Gastrocnemius medialis (tissue), 4 donors: ENCODE results near the gene RANBP10. TPM values are rescaled to one million over a fixed set of nuclear protein-coding genes. Genes with fewer than 3 reads are reported as not detected.

Source experiments
- ATAC-seq, 2 donors: fragments of 150-250 bp; one replicate each; pipeline ENCODE4 v1.9.1; 2016
- DNase-seq, 2 donors: peaks; one replicate each; pipeline ENCODE4 v3.0.0-alpha.2; 2019
- H3K27ac ChIP-seq, 4 donors: fragments of 200-600 bp; sonication (generic); 1 replicate in 1 of 4; 2 replicates in 3 of 4; pipeline ENCODE4 v1.5.1; 2016 to 2018; ENCODE audit warnings: mild to moderate bottlenecking in 2 of 4, moderate library complexity in 1 of 4
- H3K27me3 ChIP-seq, 3 donors: fragments of 200-600 bp; sonication (generic) in 2 of 3; 1 replicate in 1 of 3; 2 replicates in 2 of 3; pipeline versions ENCODE4 v1.5.1 to v1.6.0; 2016 to 2019; ENCODE audit warnings: mild to moderate bottlenecking in 1 of 3, moderate library complexity in 1 of 3
- H3K36me3 ChIP-seq, 2 donors: fragments of 200-600 bp; sonication (generic) in 1 of 2; one replicate each; pipeline ENCODE4 v1.5.1; 2017 to 2018
- H3K4me1 ChIP-seq, 2 donors: fragments of 200-600 bp; sonication (generic) in 1 of 2; one replicate each; pipeline ENCODE4 v1.5.1; 2016 to 2017; ENCODE audit warnings: mild to moderate bottlenecking in 2 of 2
- H3K4me3 ChIP-seq, 4 donors: fragments of 200-600 bp; sonication (generic) in 3 of 4; 1 replicate in 1 of 4; 2 replicates in 3 of 4; pipeline ENCODE4 v1.5.1; 2016 to 2019; ENCODE audit warnings: mild to moderate bottlenecking in 2 of 4
- H3K9me3 ChIP-seq, 3 donors: fragments of 200-600 bp; sonication (generic) in 2 of 3; 1 replicate in 1 of 3; 2 replicates in 2 of 3; pipeline ENCODE4 v1.5.1; 2016 to 2019
- CTCF ChIP-seq, 5 experiments: fragments of 450-650 bp in 3 of 5; fragments of 200-600 bp in 2 of 5; sonication (generic) in 2 of 5; IDR thresholded peaks in 4 of 5; conservative IDR thresholded peaks in 1 of 5; 1 replicate in 4 of 5; 2 replicates in 1 of 5; pipeline ENCODE4 v1.5.1; 2016 to 2019; ENCODE audit warnings: antibody characterized with exemption in 5 of 5, mild to moderate bottlenecking in 3 of 5, moderate library complexity in 3 of 5
- POLR2A ChIP-seq, 2 donors: fragments of 450-650 bp; IDR thresholded peaks; one replicate each; pipeline ENCODE4 v1.6.1; 2017; ENCODE audit warnings: antibody characterized with exemption in 2 of 2, mild to moderate bottlenecking in 2 of 2, moderate library complexity in 2 of 2
- in situ Hi-C, 4 donors: fragments of 200-750 bp; cut with MboI; loops; one replicate each; pipeline versions ENCODE4 v1.15.0 to v1.8.0; 2017; ENCODE audit warnings: low sequenced_read_pairs in 4 of 4
- intact Hi-C: fragments of 100-400 bp; cut with DNase I; formaldehyde crosslinking; loops from one replicate; pipeline ENCODE4 v1.15.1; 2023; ENCODE audit warnings: low total_unique reads
- total RNA-seq, 4 donors: library from RNA; depleted of rRNA; stranded (reverse); fragments of >200 nt; gene quantifications; one replicate each; pipeline versions ENCODE4 v1.1.0 to v1.2.3, GENCODE V29; 2016

The RANBP10 gene
- total RNA-seq, 4 donors from 2014 or later: 12.6 to 46.6 (median 14.8) TPM

- in situ Hi-C loops (no loop called here), intact Hi-C loops (no loop called here)
Measured at GRCh38 chr16:67733734-67734470, 72.5 kb downstream of the RANBP10 start.

GRCh38 chr16:67731753-67732095 is 74.6 kb downstream of the RANBP10 start:
- DNase-seq: no peak
- H3K9me3 ChIP-seq: no peaks in the 10 kb centered on the region
- H3K4me1 ChIP-seq: no peaks in the 10 kb centered on the region
- no peaks in the 10 kb centered on the region for H3K27me3 ChIP-seq
- H3K36me3 ChIP-seq: peaks cover 0 to 53% of the 10 kb centered on the region in 2 donors
- TF ChIP-seq POLR2A (IDR thresholded peaks at IDR 0.05) (no peak), CTCF (IDR thresholded peaks at IDR 0.05 in 4 of 5, conservative IDR thresholded peaks at IDR 0.05 in 1 of 5) (no peak)
- intact Hi-C loops: no loop called here
- in situ Hi-C loops: no loop called here
- H3K4me3 ChIP-seq: no peak overlapping the region
- ATAC-seq: no peak
- H3K27ac ChIP-seq: no peak overlapping the region

More at GRCh38 chr16:67733734-67734470, 72.5 kb downstream of the RANBP10 start:
- no peaks in the 10 kb centered on the region for H3K9me3 ChIP-seq
- H3K36me3 ChIP-seq: peaks cover 0 to 32% of the 10 kb centered on the region in 2 donors
- no peak for DNase-seq
- no peak overlapping the region for H3K27ac ChIP-seq
- no peak overlapping the region for H3K4me3 ChIP-seq
- TF ChIP-seq POLR2A (IDR thresholded peaks at IDR 0.05) (no peak), CTCF (IDR thresholded peaks at IDR 0.05 in 4 of 5, conservative IDR thresholded peaks at IDR 0.05 in 1 of 5) (no peak)
- peaks cover 0 to 5% of the 10 kb centered on the region in 2 donors for H3K4me1 ChIP-seq
- H3K27me3 ChIP-seq: no peaks in the 10 kb centered on the region
- no peak for ATAC-seq

GRCh38 chr16:67731071-67731752 is 75.1 kb downstream of the RANBP10 start:
- H3K9me3 ChIP-seq: no peaks in the 10 kb centered on the region
- DNase-seq: no peak
- peaks cover 0 to 58% of the 10 kb centered on the region in 2 donors for H3K36me3 ChIP-seq
- no peaks in the 10 kb centered on the region for H3K27me3 ChIP-seq
- in situ Hi-C loops (no loop called here), intact Hi-C loops (no loop called here)
- H3K4me3 ChIP-seq: no peak overlapping the region
- ATAC-seq: no peak
- no peak for TF ChIP-seq CTCF (IDR thresholded peaks at IDR 0.05 in 4 of 5, conservative IDR thresholded peaks at IDR 0.05 in 1 of 5)
- TF ChIP-seq POLR2A (IDR thresholded peaks at IDR 0.05): no peak
- H3K27ac ChIP-seq: no peak overlapping the region
- no peaks in the 10 kb centered on the region for H3K4me1 ChIP-seq

- Histone ChIP-seq H3K27me3 (no peaks in the 10 kb centered on the region), H3K4me1 (no peaks in the 10 kb centered on the region), H3K9me3 (no peaks in the 10 kb centered on the region), H3K4me3 (no peak overlapping the region), H3K27ac (no peak overlapping the region), H3K36me3 (peaks cover 0 to 63% of the 10 kb centered on the region in 2 donors)
- TF ChIP-seq POLR2A (IDR thresholded peaks at IDR 0.05) (no peak), CTCF (IDR thresholded peaks at IDR 0.05 in 4 of 5, conservative IDR thresholded peaks at IDR 0.05 in 1 of 5) (no peak)
- DNase-seq (no peak), ATAC-seq (no peak)
- intact Hi-C loops: no loop called here
- in situ Hi-C loops: no loop called here
Measured at GRCh38 chr16:67730326-67730725, 76.0 kb downstream of the RANBP10 start.
